ENCODE results near the gene ZNF256. TPM values are rescaled to one million over a fixed set of nuclear protein-coding genes. Genes with fewer than 3 reads are reported as not detected.
A peak's percentile ranks its signal among the peaks of the same experiment; 100 is the strongest.
"Not testable (repeated sequence)": the region's sequence is repeated elsewhere in the genome, so short reads cannot be mapped to it uniquely, and the experiment has no call there.

Gene ZNF256
- total and polyA plus RNA-seq, 2 donors (not counting 1 experiment from before 2014, with no cell fraction given): 3.7 to 6.3 TPM

GRCh38 chr19:57916168-57916995 lies 31.1 kb downstream of the ZNF256 start, which contains the start of gene ZNF417:
ZNF417 (minus strand) TSS chr19:57916592; CDS start chr19:57916411, 181 bp downstream.
- H3K4me3 ChIP-seq (replicated peaks in 1 of 4; ENCODE audit: control extremely low read depth in 1 of 4, insufficient read depth in 1 of 4, low read depth in 3 of 4, low read length in 4 of 4): peak within 1 kb of the TSS; percentile 39 to 92 (median 85)

GRCh38 chr19:57914531-57914930 lies 33.0 kb downstream of the ZNF256 start:
- Histone ChIP-seq H3K4me1 (ENCODE audit: control insufficient read depth, extremely low read depth, insufficient read depth, low read length) (no peaks in the 10 kb centered on the region), H2AFZ (ENCODE audit: low read length) (no peak overlapping the region), H4K20me1 (ENCODE audit: control insufficient read depth, extremely low read depth, insufficient read depth, low read length) (no peaks in the 10 kb centered on the region), H3K4me3 (replicated peaks in 1 of 4; ENCODE audit: control extremely low read depth in 1 of 4, insufficient read depth in 1 of 4, low read depth in 3 of 4, low read length in 4 of 4) (no peak overlapping the region), H3K9ac (ENCODE audit: insufficient read depth, low read length) (no peak overlapping the region), H3K36me3 (ENCODE audit: control insufficient read depth, insufficient read depth, low read length) (peaks cover 3% of the 10 kb centered on the region), H3K79me2 (ENCODE audit: control insufficient read depth, insufficient read depth, low read length) (peaks cover 17% of the 10 kb centered on the region), H3K9me3 (ENCODE audit: control insufficient read depth, insufficient read depth, low read depth, low read length) (no peaks in the 10 kb centered on the region), H3K27me3 (ENCODE audit: control insufficient read depth, insufficient read depth, low read length) (no peaks in the 10 kb centered on the region), H3K27ac (ENCODE audit: insufficient read depth, low read length) (no peak overlapping the region), H3K4me2 (ENCODE audit: extremely low read depth, insufficient read depth, low read length) (no peak overlapping the region)
- DNase-seq (ENCODE audit: low read depth in 2 of 2): no peak
- TF ChIP-seq EZH2 (IDR thresholded peaks at IDR 0.05; ENCODE audit: low read length, missing control alignments) (no peak), CTCF (conservative IDR thresholded peaks at IDR 0.05 in 1 of 2, IDR thresholded peaks at IDR 0.05 in 1 of 2; ENCODE audit: low read depth in 1 of 2, low read length in 2 of 2) (no peak)

More at GRCh38 chr19:57916168-57916995, 31.1 kb downstream of the ZNF256 start, which contains the start of gene ZNF417:
- not testable (repeated sequence) for H3K4me1 ChIP-seq (ENCODE audit: control insufficient read depth, extremely low read depth, insufficient read depth, low read length); H3K9me3 ChIP-seq (ENCODE audit: control insufficient read depth, insufficient read depth, low read depth, low read length); H3K36me3 ChIP-seq (ENCODE audit: control insufficient read depth, insufficient read depth, low read length); H3K27me3 ChIP-seq (ENCODE audit: control insufficient read depth, insufficient read depth, low read length); H4K20me1 ChIP-seq (ENCODE audit: control insufficient read depth, extremely low read depth, insufficient read depth, low read length)
- peak; percentile 7 to 35 for TF ChIP-seq CTCF (conservative IDR thresholded peaks at IDR 0.05 in 1 of 2, IDR thresholded peaks at IDR 0.05 in 1 of 2; ENCODE audit: low read depth in 1 of 2, low read length in 2 of 2)
- Histone ChIP-seq H2AFZ (ENCODE audit: low read length) (peak within 1 kb of the TSS; percentile 43), H3K27ac (ENCODE audit: insufficient read depth, low read length) (peak within 1 kb of the TSS; percentile 77), H3K79me2 (ENCODE audit: control insufficient read depth, insufficient read depth, low read length) (peaks cover 17% of the 10 kb centered on the region), H3K9ac (ENCODE audit: insufficient read depth, low read length) (peak within 1 kb of the TSS; percentile 73), H3K4me2 (ENCODE audit: extremely low read depth, insufficient read depth, low read length) (peak within 1 kb of the TSS; percentile 68)
- peak; percentile 96 for DNase-seq (ENCODE audit: low read depth in 2 of 2)

GRCh38 chr19:57907394-57907793 lies 40.1 kb downstream of the ZNF256 start:
- no peaks in the 10 kb centered on the region for H3K9me3 ChIP-seq (ENCODE audit: control insufficient read depth, insufficient read depth, low read depth, low read length)
- H3K79me2 ChIP-seq (ENCODE audit: control insufficient read depth, insufficient read depth, low read length): no peaks in the 10 kb centered on the region
- no peaks in the 10 kb centered on the region for H3K27me3 ChIP-seq (ENCODE audit: control insufficient read depth, insufficient read depth, low read length)
- DNase-seq (ENCODE audit: low read depth in 2 of 2): no peak
- no peak overlapping the region for H3K4me2 ChIP-seq (ENCODE audit: extremely low read depth, insufficient read depth, low read length)
- no peak overlapping the region for H3K9ac ChIP-seq (ENCODE audit: insufficient read depth, low read length)
- H2AFZ ChIP-seq (ENCODE audit: low read length): no peak overlapping the region
- no peaks in the 10 kb centered on the region for H4K20me1 ChIP-seq (ENCODE audit: control insufficient read depth, extremely low read depth, insufficient read depth, low read length)
- no peaks in the 10 kb centered on the region for H3K4me1 ChIP-seq (ENCODE audit: control insufficient read depth, extremely low read depth, insufficient read depth, low read length)
- H3K36me3 ChIP-seq (ENCODE audit: control insufficient read depth, insufficient read depth, low read length): peaks cover 1% of the 10 kb centered on the region
- H3K4me3 ChIP-seq (replicated peaks in 1 of 4; ENCODE audit: control extremely low read depth in 1 of 4, insufficient read depth in 1 of 4, low read depth in 3 of 4, low read length in 4 of 4): no peak overlapping the region
- no peak for TF ChIP-seq EZH2 (IDR thresholded peaks at IDR 0.05; ENCODE audit: low read length, missing control alignments)
- TF ChIP-seq CTCF (conservative IDR thresholded peaks at IDR 0.05 in 1 of 2, IDR thresholded peaks at IDR 0.05 in 1 of 2; ENCODE audit: low read depth in 1 of 2, low read length in 2 of 2): no peak
- H3K27ac ChIP-seq (ENCODE audit: insufficient read depth, low read length): no peak overlapping the region
